HG03565 (cell line): ENCODE results near the gene TCF12.

Source experiments
- ATAC-seq: cut with Tn5 transposase; IDR thresholded peaks from one replicate; pipeline ENCODE4 v1.9.1; 2021; ENCODE audit warnings: mild to moderate bottlenecking, moderate library complexity; ENCODE audit not compliant: unreplicated experiment

The TCF12 gene

DNA sequence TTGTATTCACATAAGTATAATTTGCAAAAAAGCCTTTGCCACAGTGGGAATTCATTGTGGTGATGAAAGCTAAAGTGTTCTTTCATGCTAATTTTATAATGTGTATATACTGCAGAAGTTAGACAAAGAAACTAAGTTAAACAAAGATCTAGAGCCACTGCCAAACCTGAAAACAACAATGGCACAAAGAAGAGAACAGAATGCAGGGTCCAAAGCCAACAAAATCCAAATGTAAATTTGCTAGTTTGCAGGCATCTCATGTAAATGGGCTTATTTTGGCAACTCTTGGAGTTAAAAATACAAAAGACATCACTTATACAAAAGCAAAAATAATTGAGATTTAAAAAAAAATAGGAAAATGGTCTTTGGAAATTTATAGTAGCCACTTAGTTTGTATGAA lies 123.0 kb downstream of the TCF12 start:
- ATAC-seq: no peak

DNA sequence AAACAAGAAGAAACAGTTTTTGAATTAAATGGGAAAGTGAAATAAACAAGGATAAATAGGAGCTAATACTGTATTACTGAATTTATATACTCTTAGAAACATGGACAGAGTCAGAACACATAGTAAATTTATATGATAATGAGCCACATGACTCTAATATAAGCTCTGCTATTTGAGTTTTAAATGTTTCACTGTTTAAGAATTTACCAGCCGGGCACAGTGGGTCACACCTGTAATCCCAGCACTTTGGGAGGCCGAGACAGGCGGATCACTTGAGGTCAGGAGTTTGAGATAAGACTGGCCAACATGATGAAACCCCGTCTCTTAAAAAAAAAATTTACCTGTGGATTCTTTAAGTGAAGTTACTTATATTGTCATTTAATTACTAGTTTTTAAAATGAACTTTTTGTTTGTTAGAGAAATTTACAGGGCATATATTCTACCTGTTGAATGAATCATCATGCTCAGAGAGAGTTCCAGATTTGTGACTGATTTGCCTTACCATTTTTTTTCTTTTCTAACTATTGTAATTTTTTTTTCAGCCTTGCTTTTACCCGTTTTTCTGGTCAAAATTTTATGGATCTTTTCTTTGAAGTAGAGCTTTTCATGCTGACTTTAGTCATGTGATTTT lies 125.7 kb downstream of the TCF12 start:
- no peak for ATAC-seq

DNA sequence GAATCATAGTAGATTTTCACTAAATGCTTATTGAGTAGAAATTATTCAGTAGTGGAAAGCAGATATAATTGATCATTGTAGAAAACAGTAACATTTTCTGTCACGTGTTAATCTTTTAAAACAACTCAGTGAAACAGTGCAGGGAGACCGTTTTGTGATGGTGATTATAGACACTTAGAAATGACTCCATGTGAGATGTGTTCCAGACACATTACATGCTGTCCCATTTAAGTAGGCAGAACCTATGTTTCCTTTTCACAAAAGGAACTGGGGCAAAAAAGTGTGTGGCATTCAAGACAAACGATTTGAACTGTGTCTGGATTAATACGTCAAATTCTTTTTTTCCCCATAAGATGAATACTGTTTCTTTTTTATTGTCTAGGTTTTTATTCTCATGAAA lies 126.5 kb downstream of the TCF12 start:
- no peak for ATAC-seq

DNA sequence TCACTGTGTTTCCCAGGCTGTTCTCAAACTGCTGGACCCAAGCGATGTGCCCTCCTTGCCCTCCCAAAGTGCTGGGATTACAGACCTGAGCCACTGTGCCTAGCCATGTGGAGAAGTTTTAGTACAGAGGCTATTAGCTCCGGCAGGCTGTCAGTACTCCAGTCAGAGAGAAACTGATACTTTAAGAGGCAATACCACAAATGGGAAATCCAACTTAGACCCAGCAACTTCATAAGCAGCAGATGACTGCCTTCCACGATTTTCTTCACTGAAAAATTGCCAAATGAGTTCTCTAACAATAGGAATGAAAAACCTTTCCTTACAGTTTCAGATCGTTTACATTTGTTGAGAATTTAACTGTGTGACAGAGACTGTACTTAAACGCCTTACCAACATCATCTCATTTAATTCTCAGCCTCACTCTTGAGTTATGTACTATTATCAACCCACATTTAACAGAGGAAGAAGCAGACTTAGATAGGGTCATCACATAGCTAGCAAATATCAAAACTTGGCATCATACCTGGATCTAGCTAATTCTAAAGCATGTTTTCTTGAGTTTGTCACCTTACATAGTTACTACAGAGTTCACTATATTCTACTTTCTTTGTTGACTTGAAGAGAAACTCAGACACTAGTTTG lies 127.4 kb downstream of the TCF12 start:
- ATAC-seq: peak; percentile 93

DNA sequence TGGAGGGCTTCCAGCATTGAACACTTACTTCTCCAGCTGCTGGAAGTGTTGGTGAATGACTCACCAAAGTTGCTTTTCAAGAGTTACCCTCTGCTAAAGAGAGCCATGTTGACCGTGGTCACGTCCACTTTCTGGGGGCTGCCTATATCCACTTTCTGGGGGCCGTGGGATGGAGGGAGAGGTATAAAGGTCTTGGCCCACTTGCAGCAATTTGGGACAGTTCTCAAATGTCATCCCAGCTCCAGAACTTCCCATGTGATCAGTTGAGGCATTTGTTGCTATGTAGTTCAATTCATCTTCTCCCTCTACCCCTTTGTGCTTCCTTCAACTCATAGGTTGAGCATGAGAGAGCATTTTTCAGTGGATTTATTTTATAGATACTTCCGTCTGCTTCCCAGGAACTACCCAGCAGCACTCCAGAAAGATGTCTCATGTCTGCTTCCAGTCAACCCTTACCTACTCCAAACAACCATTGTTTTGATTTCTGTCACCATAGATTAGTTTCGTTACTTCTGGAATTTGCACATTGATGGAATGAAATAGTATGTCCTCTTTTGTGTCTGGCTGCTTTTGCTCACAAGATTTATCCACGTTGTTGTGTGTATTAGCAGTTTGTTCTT lies 130.6 kb downstream of the TCF12 start:
- no peak for ATAC-seq

DNA sequence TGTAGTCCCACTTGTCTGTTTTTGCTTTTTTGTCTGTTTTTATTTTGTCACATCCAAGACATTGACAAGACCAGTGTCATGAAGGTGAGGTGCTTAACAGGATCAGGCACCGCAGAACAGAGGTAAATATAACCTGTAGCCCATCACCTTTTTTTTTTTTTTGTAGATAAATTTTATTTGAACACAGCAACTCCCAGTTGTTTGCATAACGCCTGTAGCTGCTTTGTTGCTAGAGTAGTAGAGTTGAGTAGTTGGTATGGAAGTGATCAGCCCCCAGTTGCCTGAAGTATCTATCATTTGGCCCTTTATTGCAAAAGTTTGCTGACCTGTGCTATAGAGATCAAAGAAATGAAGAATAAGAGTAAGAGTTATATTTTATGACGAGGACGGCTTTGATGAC lies 135.0 kb downstream of the TCF12 start:
- no peak for ATAC-seq

DNA sequence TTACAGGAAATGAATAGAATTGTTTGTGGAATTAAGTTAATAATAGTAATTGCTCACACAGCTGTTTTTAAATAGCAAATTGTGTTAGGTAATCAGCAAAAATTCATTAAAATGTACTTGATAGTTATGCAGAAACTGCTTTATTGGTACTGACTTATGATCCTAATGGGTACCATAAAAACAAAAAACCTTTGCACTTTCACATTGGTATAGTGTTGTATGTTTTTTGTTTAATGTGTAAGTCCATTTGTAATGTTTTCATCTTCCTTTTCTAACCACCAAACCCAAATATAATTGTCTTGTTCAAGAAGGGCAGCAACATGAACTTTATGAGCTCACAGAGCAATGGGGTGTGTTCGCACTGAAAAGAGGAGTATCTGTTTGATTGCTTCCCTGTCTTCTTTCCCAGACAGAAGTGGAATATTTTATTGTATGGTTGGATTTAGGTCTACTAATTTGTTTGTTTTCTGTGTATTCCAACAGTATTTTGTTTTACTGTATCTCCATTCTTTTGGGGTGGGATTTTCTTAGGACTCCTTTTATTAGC lies 135.8 kb downstream of the TCF12 start:
- no peak for ATAC-seq

DNA sequence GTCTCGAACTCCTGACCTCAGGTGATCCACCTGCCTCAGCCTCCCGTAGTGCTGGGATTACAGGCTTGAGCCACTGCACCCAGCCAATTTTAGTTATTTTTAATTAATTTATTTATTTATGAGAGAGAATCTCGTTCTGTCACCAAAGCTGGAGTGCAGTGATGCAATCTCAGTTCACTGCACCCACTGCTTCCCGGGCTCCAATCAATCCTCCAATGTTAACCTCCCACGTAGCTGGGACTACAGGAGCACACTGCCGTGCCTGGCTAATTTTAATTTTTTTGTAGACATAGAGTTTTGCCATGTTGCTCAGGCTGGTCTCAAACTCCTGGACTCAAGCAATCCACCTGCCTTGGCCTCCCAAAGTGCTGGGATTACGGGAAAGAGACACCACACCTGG lies 137.9 kb downstream of the TCF12 start:
- no peak for ATAC-seq

DNA sequence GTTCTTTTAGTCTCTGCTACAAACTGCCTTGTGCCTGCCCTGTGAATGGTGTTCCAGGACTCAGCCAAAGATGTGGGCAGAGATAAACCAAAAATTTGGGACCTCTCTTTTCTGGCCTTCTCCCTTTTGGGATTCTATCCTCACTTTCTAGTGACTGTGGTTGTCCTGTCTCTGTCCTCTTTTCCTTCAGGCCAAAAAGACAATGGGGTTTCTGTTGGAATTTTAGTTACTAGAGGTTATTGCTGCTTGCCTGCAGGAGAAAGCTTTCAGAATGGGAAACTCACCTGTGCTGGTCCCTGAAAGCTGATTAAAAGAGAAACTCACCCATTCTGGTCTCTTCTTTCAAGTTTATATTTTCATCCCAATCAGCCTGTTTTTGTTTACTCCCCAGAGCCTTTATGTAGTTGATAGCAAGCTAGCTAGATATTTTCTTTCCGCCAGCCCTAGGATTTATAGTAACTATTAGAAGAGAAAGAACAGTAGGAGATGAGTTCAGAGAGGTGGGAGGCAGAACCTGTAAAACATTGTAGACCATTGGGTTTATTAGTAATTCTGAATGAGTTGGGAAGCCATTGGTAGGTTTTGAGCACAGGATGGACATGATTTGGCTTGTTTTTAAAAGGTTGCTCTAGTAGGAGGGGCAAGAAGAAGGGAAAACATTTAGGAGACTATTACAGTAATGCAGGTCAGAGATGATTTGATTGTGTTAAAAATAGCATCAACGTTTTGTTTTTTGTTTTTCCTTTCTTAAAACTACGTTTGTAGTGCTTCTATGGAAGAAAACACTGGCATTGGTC lies 138.9 kb downstream of the TCF12 start:
- no peak for ATAC-seq

DNA sequence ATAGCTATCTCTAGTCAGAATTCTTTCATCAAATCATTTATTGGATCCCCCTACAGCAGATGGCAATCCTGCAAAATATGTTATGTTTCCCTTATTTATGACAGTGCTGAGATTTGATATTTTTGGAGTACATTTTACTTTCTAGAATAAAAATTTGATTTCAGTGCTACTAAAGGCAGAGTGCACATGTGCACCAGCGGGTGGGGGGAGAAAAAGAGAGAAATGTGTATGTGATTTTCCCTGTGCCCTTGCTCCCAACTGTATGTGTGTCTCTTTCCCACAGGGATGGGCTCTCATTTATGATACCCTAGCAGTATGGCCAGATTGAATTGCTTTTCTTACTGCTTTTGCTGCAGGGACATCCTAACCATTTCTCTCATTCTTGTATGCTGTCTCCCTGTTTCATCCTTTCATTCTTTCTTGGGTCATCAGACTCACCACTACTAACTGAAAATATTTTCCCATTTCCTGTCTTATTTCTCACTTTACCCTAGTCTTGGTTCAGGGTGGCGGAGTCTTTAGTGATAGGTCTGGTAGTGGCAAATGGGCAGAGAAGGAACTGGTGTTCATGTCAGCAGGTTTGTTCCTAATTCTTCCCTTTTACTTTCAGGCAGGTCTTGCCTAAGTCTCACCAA lies 140.7 kb downstream of the TCF12 start:
- ATAC-seq: no peak

DNA sequence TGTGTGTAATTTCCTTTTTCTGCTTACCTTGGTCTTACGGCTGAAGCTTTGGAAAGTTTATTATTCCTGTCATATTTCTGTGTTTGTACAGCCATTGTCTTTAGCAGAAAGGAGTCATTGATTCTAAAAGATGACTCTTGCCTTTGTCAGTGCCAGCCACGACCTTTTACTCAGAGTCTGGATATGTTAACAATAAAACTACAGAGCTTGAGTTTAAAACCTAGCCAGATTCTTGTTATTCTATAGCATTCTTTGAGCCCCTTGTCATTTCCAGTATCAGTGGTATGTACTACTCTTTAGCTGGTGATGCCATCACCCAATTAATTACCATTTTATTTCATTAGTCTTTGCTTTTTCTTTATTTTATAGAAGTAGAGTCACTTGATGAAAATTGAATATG lies 142.4 kb downstream of the TCF12 start:
- no peak for ATAC-seq

DNA sequence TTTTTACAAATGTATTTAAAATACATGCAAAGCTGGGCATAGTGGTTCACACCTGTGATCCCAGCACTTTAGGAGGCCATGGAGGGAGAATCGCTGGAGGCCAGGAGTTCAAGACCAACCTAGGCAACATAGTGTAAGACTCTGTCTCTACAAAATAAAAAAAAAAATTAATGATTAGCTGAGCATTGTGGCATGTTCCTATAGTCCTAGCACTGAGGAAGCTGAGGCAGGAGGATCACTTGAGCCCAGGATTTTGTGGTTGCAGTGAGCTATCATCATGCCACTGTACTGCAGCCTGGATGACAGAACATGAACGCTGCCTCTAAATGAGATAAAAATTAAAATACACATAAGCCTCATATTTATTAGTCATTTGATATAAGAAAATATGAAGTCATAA lies 142.8 kb downstream of the TCF12 start:
- no peak for ATAC-seq

DNA sequence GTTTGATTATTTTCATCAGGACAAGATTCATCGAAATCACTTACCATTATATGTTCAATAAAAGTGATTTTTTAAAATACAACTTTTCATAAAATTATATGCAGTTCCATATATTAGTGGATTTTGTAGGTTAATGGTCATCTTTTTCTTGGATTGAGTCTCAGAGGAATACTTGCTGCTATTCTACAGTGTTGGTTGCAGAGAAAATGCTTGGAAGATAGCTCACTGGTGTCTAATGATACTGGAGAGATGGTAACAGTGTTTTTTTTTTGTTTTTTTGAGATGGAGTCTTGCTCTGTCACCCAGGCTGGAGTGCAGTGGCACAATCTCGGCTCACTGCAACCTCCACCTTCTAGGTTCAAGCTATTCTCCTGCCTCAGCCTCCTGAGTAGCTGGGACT lies 143.3 kb downstream of the TCF12 start:
- no peak for ATAC-seq

DNA sequence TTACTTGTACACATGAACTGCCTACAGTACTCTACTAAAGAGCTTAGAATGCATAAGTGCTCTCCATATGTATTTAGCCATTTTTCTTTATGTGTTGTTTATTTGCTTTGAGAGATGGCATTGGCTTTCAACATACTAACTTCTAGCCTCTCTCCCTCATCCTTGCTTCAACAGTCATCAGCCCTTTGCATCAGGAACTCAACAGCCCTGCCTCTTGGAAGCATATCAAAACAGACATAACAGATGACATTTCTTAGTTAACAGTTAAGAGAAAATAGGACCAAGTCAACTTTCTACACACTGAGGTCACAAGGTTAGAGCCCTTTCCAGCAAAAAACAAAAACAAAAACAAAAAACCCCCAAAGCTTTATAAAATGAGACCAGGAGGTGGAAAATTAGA lies 145.6 kb downstream of the TCF12 start:
- no peak for ATAC-seq

DNA sequence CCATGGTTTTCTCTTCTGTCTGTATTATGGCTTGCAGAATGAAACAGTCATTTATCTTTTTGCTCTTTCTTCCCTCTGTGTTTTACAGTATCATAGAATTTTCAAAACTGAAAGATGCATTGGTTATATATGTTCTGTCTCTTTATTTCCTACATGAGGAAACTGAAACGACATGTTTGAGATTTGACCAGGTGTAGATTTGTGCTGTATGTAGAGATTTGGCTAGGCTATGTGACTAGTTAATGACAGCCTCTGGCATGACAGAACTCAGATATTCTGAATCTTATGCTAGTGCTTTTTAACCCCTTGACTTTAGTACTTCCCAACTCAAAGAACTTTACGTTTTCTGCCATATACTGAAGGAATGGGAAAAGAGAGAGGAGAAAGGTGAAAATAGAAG lies 151.0 kb downstream of the TCF12 start:
- no peak for ATAC-seq

DNA sequence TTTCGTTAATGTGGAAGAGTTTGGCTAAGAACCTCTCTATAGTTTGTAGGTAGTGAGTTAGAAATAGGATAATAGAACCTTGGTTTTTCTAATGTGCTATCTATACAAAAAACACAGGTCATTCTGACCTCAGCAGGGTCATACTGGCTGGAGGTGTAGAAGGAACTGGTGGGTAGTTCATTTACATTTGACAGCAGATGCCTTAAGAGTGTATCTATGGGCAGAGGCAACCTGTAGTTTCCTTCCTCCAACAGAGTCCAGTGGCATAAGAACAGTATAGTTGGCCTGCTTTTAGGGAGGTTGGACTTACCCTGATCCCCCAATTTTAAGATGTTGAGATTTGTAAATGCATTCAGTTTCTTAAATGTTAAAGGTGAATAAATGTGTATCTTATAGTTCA lies 152.2 kb downstream of the TCF12 start:
- ATAC-seq: no peak

DNA sequence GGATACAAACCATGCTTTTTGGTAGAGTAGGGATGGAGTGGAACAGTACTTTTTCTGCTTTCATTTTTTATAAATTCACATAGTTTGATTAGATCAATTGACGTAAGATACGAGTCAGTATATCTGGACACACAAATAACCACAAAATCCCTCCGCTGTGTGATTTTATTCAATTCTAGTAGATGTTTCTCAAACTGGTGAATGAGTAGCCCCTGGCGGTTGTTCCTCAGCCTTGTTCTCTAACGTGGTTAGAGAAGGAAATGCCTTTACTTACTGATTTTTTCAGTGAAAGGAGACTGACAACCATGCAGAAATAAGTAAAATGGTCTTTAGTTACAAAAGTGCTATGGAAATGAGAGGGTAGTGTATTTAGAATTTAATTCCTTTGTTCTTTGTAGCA lies 161.0 kb downstream of the TCF12 start:
- ATAC-seq: no peak

DNA sequence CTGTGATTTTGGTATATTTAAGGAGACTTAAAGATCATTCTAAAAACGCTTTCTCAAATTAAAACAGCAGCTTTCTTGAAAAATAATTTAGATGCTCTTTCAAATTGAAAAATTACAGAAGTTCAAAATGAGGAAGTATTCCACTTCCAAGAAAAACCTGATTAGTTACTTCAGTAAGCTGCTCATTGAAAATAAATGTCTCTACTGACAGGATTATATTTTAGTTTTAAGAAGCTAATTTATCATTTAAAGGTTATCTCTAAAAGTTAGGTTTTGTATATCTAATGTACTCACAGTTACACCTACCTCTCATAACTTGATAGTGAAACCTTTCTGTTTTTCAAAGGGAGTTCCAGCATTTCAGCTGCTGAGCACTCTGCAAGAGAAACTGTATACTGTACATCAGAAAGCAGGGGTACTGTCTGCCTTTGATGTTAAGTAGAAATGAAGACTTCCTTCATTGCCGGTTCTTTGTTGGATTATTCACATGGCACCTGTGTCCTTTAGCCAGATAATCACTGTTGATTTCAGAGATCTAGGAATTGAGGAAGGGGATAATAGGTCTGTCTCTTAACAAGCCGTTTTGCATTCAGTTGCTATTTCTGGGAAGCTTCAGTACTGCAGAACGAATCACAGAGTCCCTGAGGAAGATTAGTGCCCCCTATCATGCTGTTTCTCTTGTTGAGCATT lies 161.6 kb downstream of the TCF12 start:
- no peak for ATAC-seq

DNA sequence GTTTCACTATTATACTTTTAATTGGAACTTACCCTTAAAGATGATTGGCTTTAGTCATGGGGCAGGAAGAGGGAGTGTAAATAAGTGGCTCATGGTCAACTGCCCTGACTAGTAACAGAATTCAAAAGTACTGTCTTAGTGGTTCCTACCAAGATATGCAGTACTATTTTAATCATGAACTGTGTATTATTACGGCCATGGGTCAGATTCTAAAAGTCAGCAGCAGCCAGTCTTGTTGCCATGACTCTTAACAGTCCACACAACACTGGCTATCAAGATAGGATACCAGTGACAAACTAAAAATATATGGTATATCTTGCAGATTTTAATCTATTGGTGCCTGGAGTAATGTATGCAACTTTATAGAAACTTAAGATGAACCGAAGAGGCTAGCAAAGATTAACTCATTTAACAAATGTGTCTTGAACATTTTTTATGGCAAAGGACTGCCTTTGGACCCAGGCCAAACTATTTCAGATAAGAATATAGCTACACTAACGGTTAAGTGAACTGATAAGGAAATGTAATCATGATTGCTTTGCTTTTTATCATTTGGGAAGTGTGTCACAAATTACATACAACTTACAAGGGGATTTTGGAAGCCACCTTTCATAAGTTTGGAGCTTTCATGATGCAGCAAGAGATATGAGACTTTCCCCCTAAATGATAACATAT lies 163.7 kb downstream of the TCF12 start:
- no peak for ATAC-seq

DNA sequence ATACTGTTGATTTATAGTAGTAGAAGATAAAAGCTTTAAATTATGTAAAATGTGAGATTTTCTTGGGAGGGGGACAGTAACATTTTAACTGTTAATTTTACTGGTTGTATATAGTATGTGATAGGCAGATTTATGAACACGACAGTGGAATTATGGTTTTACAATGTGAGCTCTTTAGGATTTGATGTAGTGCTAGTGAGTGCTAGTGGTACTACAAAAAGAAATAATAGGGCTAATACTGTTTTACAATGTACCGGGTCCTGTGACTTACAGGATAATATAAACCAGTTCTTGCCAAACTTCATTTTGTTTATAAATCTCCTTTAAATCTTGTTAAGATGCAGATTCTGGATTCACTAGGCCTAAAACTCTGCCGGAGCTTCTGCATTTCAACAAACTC lies 165.7 kb downstream of the TCF12 start:
- no peak for ATAC-seq
